ENCODE results near the gene HOXD3. TPM values are rescaled to one million over a fixed set of nuclear protein-coding genes. Genes with fewer than 3 reads are reported as not detected.

Gene HOXD3
- total and polyA plus RNA-seq, 4 donors, result 0.07 to 2.5 (median 0.64) TPM

- peaks cover 0 to 5% (median 0%) of the 10 kb centered on the region in 4 donors for H3K9me3 ChIP-seq (ENCODE audit: control insufficient read depth in 4 of 4, insufficient read depth in 3 of 4, low read length in 3 of 4)
- no peaks in the 10 kb centered on the region for H3K4me1 ChIP-seq (ENCODE audit: control insufficient read depth in 5 of 5, insufficient read depth in 5 of 5, low read length in 5 of 5)
- no peak for TF ChIP-seq CTCF (IDR thresholded peaks at IDR 0.05; ENCODE audit: control extremely low read depth, extremely low read depth)
- peaks cover 0 to 2% (median 0%) of the 10 kb centered on the region in 3 donors for H3K27me3 ChIP-seq (ENCODE audit: control insufficient read depth in 3 of 3, insufficient read depth in 3 of 3, low read length in 2 of 3)
- no peak overlapping the region for H3K9ac ChIP-seq (ENCODE audit: insufficient read depth in 1 of 2, low read length in 2 of 2)
- DNase-seq (no peak), ATAC-seq (ENCODE audit: insufficient read depth, low FRiP score) (no peak)
- H3K36me3 ChIP-seq (ENCODE audit: control insufficient read depth in 4 of 4, insufficient read depth in 4 of 4, low read length in 4 of 4), result no peaks in the 10 kb centered on the region
- H3K27ac ChIP-seq (ENCODE audit: low read depth in 1 of 2, low read length in 1 of 2), result no peak overlapping the region
- no peak overlapping the region for H3K4me3 ChIP-seq
- WGBS, 2 donors, result 95% methylated on average over 2 of the region's 2 CpGs
Measured at GRCh38 chr2:176206136-176206535, 49.0 kb downstream of the HOXD3 start.

- WGBS, 2 donors, result 72 to 84% methylated on average over 2 of the region's 2 CpGs
- Histone ChIP-seq H3K9me3 (ENCODE audit: control insufficient read depth in 4 of 4, insufficient read depth in 3 of 4, low read length in 3 of 4) (peaks cover 0 to 5% (median 0%) of the 10 kb centered on the region in 4 donors), H3K9ac (ENCODE audit: insufficient read depth in 1 of 2, low read length in 2 of 2) (no peak overlapping the region), H3K4me3 (no peak overlapping the region), H3K27ac (ENCODE audit: low read depth in 1 of 2, low read length in 1 of 2) (no peak overlapping the region), H3K4me1 (ENCODE audit: control insufficient read depth in 5 of 5, insufficient read depth in 5 of 5, low read length in 5 of 5) (no peaks in the 10 kb centered on the region), H3K27me3 (ENCODE audit: control insufficient read depth in 3 of 3, insufficient read depth in 3 of 3, low read length in 2 of 3) (peaks cover 0 to 5% (median 0%) of the 10 kb centered on the region in 3 donors), H3K36me3 (ENCODE audit: control insufficient read depth in 4 of 4, insufficient read depth in 4 of 4, low read length in 4 of 4) (no peaks in the 10 kb centered on the region)
- DNase-seq (no peak), ATAC-seq (ENCODE audit: insufficient read depth, low FRiP score) (no peak)
- TF ChIP-seq CTCF (IDR thresholded peaks at IDR 0.05; ENCODE audit: control extremely low read depth, extremely low read depth), result no peak
Measured at GRCh38 chr2:176206682-176207081, 49.6 kb downstream of the HOXD3 start.

GRCh38 chr2:176211110-176211509 is 54.0 kb downstream of the HOXD3 start:
- Histone ChIP-seq H3K4me1 (ENCODE audit: control insufficient read depth in 5 of 5, insufficient read depth in 5 of 5, low read length in 5 of 5) (no peaks in the 10 kb centered on the region), H3K27ac (ENCODE audit: low read depth in 1 of 2, low read length in 1 of 2) (no peak overlapping the region), H3K27me3 (ENCODE audit: control insufficient read depth in 3 of 3, insufficient read depth in 3 of 3, low read length in 2 of 3) (peaks cover 0 to 9% (median 0%) of the 10 kb centered on the region in 3 donors), H3K36me3 (ENCODE audit: control insufficient read depth in 4 of 4, insufficient read depth in 4 of 4, low read length in 4 of 4) (no peaks in the 10 kb centered on the region), H3K9me3 (ENCODE audit: control insufficient read depth in 4 of 4, insufficient read depth in 3 of 4, low read length in 3 of 4) (no peaks in the 10 kb centered on the region), H3K4me3 (no peak overlapping the region), H3K9ac (ENCODE audit: insufficient read depth in 1 of 2, low read length in 2 of 2) (no peak overlapping the region)
- ATAC-seq (ENCODE audit: insufficient read depth, low FRiP score), result no peak
- WGBS, 2 donors, result 75 to 82% methylated on average over 1 of the region's 1 CpG
- no peak for TF ChIP-seq CTCF (IDR thresholded peaks at IDR 0.05; ENCODE audit: control extremely low read depth, extremely low read depth)
- DNase-seq, result no peak

- no peak overlapping the region for H3K27ac ChIP-seq (ENCODE audit: low read depth in 1 of 2, low read length in 1 of 2)
- DNase-seq, result no peak
- H3K27me3 ChIP-seq (ENCODE audit: control insufficient read depth in 3 of 3, insufficient read depth in 3 of 3, low read length in 2 of 3), result peaks cover 0 to 9% (median 0%) of the 10 kb centered on the region in 3 donors
- no peaks in the 10 kb centered on the region for H3K36me3 ChIP-seq (ENCODE audit: control insufficient read depth in 4 of 4, insufficient read depth in 4 of 4, low read length in 4 of 4)
- H3K9ac ChIP-seq (ENCODE audit: insufficient read depth in 1 of 2, low read length in 2 of 2), result no peak overlapping the region
- no peak overlapping the region for H3K4me3 ChIP-seq
- ATAC-seq (ENCODE audit: insufficient read depth, low FRiP score), result no peak
- no peaks in the 10 kb centered on the region for H3K4me1 ChIP-seq (ENCODE audit: control insufficient read depth in 5 of 5, insufficient read depth in 5 of 5, low read length in 5 of 5)
- TF ChIP-seq CTCF (IDR thresholded peaks at IDR 0.05; ENCODE audit: control extremely low read depth, extremely low read depth), result no peak
- H3K9me3 ChIP-seq (ENCODE audit: control insufficient read depth in 4 of 4, insufficient read depth in 3 of 4, low read length in 3 of 4), result no peaks in the 10 kb centered on the region
Measured at GRCh38 chr2:176212276-176212675, 55.2 kb downstream of the HOXD3 start.

Measured in lung (tissue), 12 donors.